Cerebellar nuclear complex (tissue), 1 donor: ENCODE results near the gene ECI2.
A peak's percentile ranks its signal among the peaks of the same experiment; 100 is the strongest.

ENCODE experiments used
- DNase-seq, 2 experiments: peaks; one replicate each; lab custom pipeline; 2025; lab: John Stamatoyannopoulos, UW

ECI2 gene

GRCh38 chr6:4134841-4135664 lies at the start of gene ECI2:
Gene ECI2, minus strand, starts transcription at chr6:4135575. Its CDS starts 15 bp downstream, at chr6:4135560.
- peak in 1 of 2 experiments; percentile 42 for DNase-seq

- DNase-seq, result no peak
These were observed 45.4 kb upstream of the ECI2 start for GRCh38 chr6:4180652-4181255.

- DNase-seq, result no peak
These were observed 44.7 kb upstream of the ECI2 start for GRCh38 chr6:4179960-4180651.

GRCh38 chr6:4178737-4179333 lies 43.5 kb upstream of the ECI2 start:
- DNase-seq, result no peak

- no peak for DNase-seq
These were observed 41.5 kb upstream of the ECI2 start for GRCh38 chr6:4176907-4177306.

- no peak for DNase-seq
These were observed 38.7 kb upstream of the ECI2 start for GRCh38 chr6:4174042-4174441.

- no peak for DNase-seq
These were observed 37.0 kb upstream of the ECI2 start for GRCh38 chr6:4172368-4172767.

GRCh38 chr6:4170297-4170696 lies 34.9 kb upstream of the ECI2 start:
- DNase-seq, result no peak

GRCh38 chr6:4169028-4169789 lies 33.8 kb upstream of the ECI2 start:
- no peak for DNase-seq

GRCh38 chr6:4167833-4168232 lies 32.5 kb upstream of the ECI2 start:
- DNase-seq, result no peak

- no peak for DNase-seq
These were observed 31.7 kb upstream of the ECI2 start for GRCh38 chr6:4167123-4167522.

- no peak for DNase-seq
These were observed 29.1 kb upstream of the ECI2 start for GRCh38 chr6:4164456-4164855.

- no peak for DNase-seq
These were observed 28.7 kb upstream of the ECI2 start for GRCh38 chr6:4164117-4164442.

GRCh38 chr6:4163408-4164116 lies 28.2 kb upstream of the ECI2 start:
- no peak for DNase-seq

- no peak for DNase-seq
These were observed 27.0 kb upstream of the ECI2 start for GRCh38 chr6:4162370-4162769.

- no peak for DNase-seq
These were observed 24.1 kb upstream of the ECI2 start for GRCh38 chr6:4159491-4159890.

GRCh38 chr6:4157506-4157905 lies 22.1 kb upstream of the ECI2 start:
- no peak for DNase-seq

- DNase-seq, result peak in 1 of 2 experiments; percentile 61
These were observed 20.6 kb upstream of the ECI2 start for GRCh38 chr6:4155848-4156466.

GRCh38 chr6:4153514-4153985 lies 18.2 kb upstream of the ECI2 start:
- DNase-seq, result no peak

GRCh38 chr6:4145083-4145482 lies 9.7 kb upstream of the ECI2 start:
- DNase-seq, result no peak

- DNase-seq, result no peak
These were observed 3.9 kb upstream of the ECI2 start for GRCh38 chr6:4139272-4139671.
